ENCODE data around the gene SPDYE2B.
"Not testable (repeated sequence)": the region's sequence is repeated elsewhere in the genome, so short reads cannot be mapped to it uniquely, and the experiment has no call there.

DNA sequence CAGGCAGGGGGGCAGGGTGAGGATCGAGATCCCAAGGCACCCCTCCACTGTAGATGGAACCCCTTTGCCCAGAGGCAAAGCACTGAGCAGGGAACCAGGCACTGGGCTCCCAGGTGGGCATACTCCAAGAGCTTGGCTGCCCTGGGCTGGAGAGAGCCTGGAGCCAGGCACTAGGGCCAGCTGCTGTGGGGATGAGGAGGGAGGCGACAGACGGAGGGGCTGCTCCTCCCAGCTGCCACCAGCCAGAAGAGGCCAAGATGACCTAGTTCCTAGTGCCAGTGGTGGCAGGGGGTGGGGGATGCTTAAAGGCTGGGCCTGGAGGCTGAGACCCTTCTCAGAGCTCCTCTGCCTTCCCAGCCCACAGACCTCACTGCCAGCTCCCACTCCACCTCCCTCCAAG lies 35.2 kb upstream of the SPDYE2B start:
- TF ChIP-seq CTCF (IDR thresholded peaks at IDR 0.05 in 4 of 5, conservative IDR thresholded peaks at IDR 0.05 in 1 of 5); POLR2A (IDR thresholded peaks at IDR 0.05): not testable (repeated sequence)
